HepG2 (cell line): Measurements from ENCODE around the gene WDCP. TPM values are rescaled to one million over a fixed set of nuclear protein-coding genes. Genes with fewer than 3 reads are reported as not detected.

ENCODE experiments used
- ASH2L ChIP-seq: fragments of 300-600, 200-600 bp; sonication (generic); IDR thresholded peaks from 2 replicates; pipeline ENCODE4 v1.7.0; 2017; ENCODE audit warnings: low read depth, mild to moderate bottlenecking, moderate library complexity, mixed read lengths, low read length; ENCODE audit not compliant: insufficient read length
- BHLHE40 ChIP-seq: IDR thresholded peaks from 2 replicates; pipeline ENCODE4 v1.6.1; 2011; ENCODE audit warnings: low read length, improper control_type of control experiment
- CHCHD3 ChIP-seq: sonication (generic); formaldehyde crosslinking; IDR thresholded peaks from 2 replicates; pipeline ENCODE4 v1.8.0; 2022; ENCODE audit warnings: mild to moderate bottlenecking, missing genetic modification reagents, moderate library complexity
- CREB3 ChIP-seq: sonication (generic); formaldehyde crosslinking; IDR thresholded peaks from 2 replicates; pipeline ENCODE4 v1.5.0; 2020; ENCODE audit warnings: missing genetic modification reagents
- DDIT3 ChIP-seq: sonication (generic); formaldehyde crosslinking; IDR thresholded peaks from 2 replicates; pipeline ENCODE4 v1.4.0; 2020; ENCODE audit warnings: mild to moderate bottlenecking, missing genetic modification reagents
- HOXD1 ChIP-seq: sonication (generic); formaldehyde crosslinking; IDR thresholded peaks from 2 replicates; pipeline ENCODE4 v1.5.0; 2020; ENCODE audit warnings: missing genetic modification reagents
- MATR3 ChIP-seq: sonication (generic); formaldehyde crosslinking; IDR thresholded peaks from 2 replicates; pipeline ENCODE4 v1.4.0; 2020; ENCODE audit warnings: missing genetic modification reagents
- RCOR2 ChIP-seq: IDR thresholded peaks from 2 replicates; pipeline ENCODE4 v1.6.1; 2016; ENCODE audit warnings: missing biosample characterization, missing genetic modification reagents
- RXRA ChIP-seq: sonication (generic); formaldehyde crosslinking; IDR thresholded peaks from 2 replicates; pipeline ENCODE4 v1.5.1; 2020; ENCODE audit warnings: missing genetic modification reagents
- SMC3 ChIP-seq: IDR thresholded peaks from 2 replicates; pipeline ENCODE4 v1.6.1; 2011; ENCODE audit warnings: low read length, improper control_type of control experiment
- YEATS2 ChIP-seq: sonication (generic); formaldehyde crosslinking; IDR thresholded peaks from 2 replicates; pipeline ENCODE4 v1.4.0; 2020; ENCODE audit warnings: missing genetic modification reagents, borderline replicate concordance
- ZBED4 ChIP-seq: sonication (generic); formaldehyde crosslinking; IDR thresholded peaks from 2 replicates; pipeline ENCODE4 v1.4.0; 2020; ENCODE audit warnings: missing genetic modification reagents, borderline replicate concordance
- ZBTB10 ChIP-seq: sonication (generic); formaldehyde crosslinking; IDR thresholded peaks from 2 replicates; pipeline ENCODE4 v1.4.0; 2020; ENCODE audit warnings: missing genetic modification reagents, borderline replicate concordance
- ZMAT3 ChIP-seq: sonication (generic); formaldehyde crosslinking; conservative IDR thresholded peaks from 2 replicates; pipeline ENCODE4 v1.7.0; 2021; ENCODE audit warnings: missing genetic modification reagents
- ZNF235 ChIP-seq: sonication (generic); formaldehyde crosslinking; IDR thresholded peaks from 2 replicates; pipeline ENCODE4 v1.8.1; 2023; ENCODE audit warnings: mild to moderate bottlenecking, missing genetic modification reagents, borderline replicate concordance
- ZNF337 ChIP-seq: sonication (generic); formaldehyde crosslinking; IDR thresholded peaks from 2 replicates; pipeline ENCODE4 v1.5.1; 2020; ENCODE audit warnings: missing genetic modification reagents, low read depth, mild to moderate bottlenecking, borderline replicate concordance
- ZNF7 ChIP-seq: IDR thresholded peaks from 2 replicates; pipeline ENCODE4 v1.6.1; 2016; ENCODE audit warnings: missing biosample characterization, missing genetic modification reagents
- ZSCAN30 ChIP-seq: sonication (generic); formaldehyde crosslinking; IDR thresholded peaks from 2 replicates; pipeline ENCODE4 v1.5.0; 2020; ENCODE audit warnings: mild to moderate bottlenecking, missing genetic modification reagents
- polyA plus RNA-seq, 8 experiments: library from polyadenylated mRNA; depleted of rRNA in 3 of 8; stranded (reverse) in 7 of 8; unstranded in 1 of 8; fragments of >200 nt; fragmentation: Illumina TruSeq in 4 of 8; extraction: Trizol in 4 of 8; gene quantifications; 2 replicates each; pipeline versions ENCODE4 v1.2.1 to v1.2.3, GENCODE V29; 2011 to 2016; ENCODE audit warnings: low read depth in 4 of 8, missing spikeins in 1 of 8, mixed read lengths in 1 of 8; ENCODE audit not compliant: insufficient read depth in 1 of 8
- total RNA-seq, 5 experiments: library from RNA; depleted of rRNA; stranded (reverse); fragments of >200 nt; fragmentation: Illumina TruSeq; extraction: Trizol; gene quantifications; 2 replicates each; pipeline ENCODE4 v1.2.3, GENCODE V29; 2016; ENCODE audit warnings: low read depth in 1 of 5
- TF ChIP-seq, protein P1 (sequence below): sonication (generic); formaldehyde crosslinking; IDR thresholded peaks from 2 replicates; pipeline ENCODE4 v1.4.0; 2020; ENCODE audit warnings: missing genetic modification reagents

Gene WDCP
- total and polyA plus RNA-seq, 2 of the 13 experiments (the other 11 are each of a cell fraction or from before 2014, with no cell fraction given) = 17.4 to 22.6 TPM

DNA sequence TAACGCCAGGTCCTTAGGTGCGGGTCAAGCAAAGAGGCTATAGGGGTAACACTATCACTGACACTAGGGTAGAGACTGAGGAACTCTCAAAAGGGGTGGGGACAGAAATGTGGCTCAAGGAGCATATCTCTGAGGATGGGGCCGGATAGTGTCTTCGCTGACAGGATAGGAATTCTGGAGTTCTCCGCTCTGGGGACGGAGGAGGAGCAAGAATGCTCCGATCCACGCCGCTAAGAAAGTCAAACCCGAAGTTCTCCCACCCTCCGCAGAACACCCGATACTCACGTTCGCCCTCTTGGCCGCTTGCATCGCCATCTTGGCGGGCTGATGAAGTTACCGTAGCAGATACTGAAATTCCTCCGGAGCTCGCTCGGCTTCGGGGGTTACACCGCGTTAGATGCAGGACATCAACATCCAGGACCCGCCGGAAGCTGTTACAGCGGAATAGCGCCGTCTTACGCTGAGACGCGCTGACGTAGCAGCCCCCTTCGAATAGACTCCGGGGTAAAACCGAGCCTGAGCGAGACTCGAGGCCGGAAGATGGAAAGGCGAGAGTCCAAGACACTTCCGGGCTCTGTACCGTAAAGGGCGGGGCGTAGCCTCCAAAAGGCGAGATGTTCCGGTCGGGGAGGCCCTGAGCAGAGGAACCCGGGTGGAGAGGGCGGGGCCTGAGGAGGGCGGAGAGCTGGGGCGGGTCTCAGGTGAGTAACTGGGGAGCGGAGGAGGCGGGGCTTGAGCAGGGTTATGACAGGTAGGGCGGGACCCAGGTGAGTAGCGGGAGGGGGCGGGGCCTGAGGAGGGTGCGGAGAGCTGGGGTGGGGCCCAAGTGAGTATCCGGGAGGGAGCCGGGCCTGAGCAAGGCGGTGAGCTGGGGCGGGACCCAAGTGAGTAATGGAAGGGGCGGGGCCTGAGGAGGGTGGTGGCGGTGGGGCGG is 29.0 kb upstream of the WDCP start, which contains the start of gene SF3B6 (continued):
- TF ChIP-seq YEATS2 (CRISPR knock-in tag) = peak; percentile 100
- TF ChIP-seq DDIT3 (CRISPR knock-in tag) = peak; percentile 46; the same call in 1 of the 2 replicates
- TF ChIP-seq ZSCAN30 (CRISPR knock-in tag) = no peak
- no peak for TF ChIP-seq CHCHD3 (CRISPR knock-in tag)
- TF ChIP-seq CREB3 (CRISPR knock-in tag) = no peak
- TF ChIP-seq MATR3 (CRISPR knock-in tag) = no peak
- TF ChIP-seq RXRA (CRISPR knock-in tag) = peak; percentile 90
- TF ChIP-seq HOXD1 (CRISPR knock-in tag) = peak; percentile 95
- TF ChIP-seq, protein P1, sequence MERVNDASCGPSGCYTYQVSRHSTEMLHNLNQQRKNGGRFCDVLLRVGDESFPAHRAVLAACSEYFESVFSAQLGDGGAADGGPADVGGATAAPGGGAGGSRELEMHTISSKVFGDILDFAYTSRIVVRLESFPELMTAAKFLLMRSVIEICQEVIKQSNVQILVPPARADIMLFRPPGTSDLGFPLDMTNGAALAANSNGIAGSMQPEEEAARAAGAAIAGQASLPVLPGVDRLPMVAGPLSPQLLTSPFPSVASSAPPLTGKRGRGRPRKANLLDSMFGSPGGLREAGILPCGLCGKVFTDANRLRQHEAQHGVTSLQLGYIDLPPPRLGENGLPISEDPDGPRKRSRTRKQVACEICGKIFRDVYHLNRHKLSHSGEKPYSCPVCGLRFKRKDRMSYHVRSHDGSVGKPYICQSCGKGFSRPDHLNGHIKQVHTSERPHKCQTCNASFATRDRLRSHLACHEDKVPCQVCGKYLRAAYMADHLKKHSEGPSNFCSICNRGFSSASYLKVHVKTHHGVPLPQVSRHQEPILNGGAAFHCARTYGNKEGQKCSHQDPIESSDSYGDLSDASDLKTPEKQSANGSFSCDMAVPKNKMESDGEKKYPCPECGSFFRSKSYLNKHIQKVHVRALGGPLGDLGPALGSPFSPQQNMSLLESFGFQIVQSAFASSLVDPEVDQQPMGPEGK (CRISPR knock-in tag) = peak; percentile 84
- TF ChIP-seq ZBTB10 (CRISPR knock-in tag) = no peak; the same call in 1 of the 2 replicates
- 0 out of 2 replicates have a peak, but pooled peaks have one; percentile 58 for TF ChIP-seq ZMAT3 (CRISPR knock-in tag)
- no peak; the same call in 1 of the 2 replicates for TF ChIP-seq SMC3
- peak; percentile 69; the same call in 1 of the 2 replicates for TF ChIP-seq ZNF235 (CRISPR knock-in tag)
- TF ChIP-seq ZNF7 (CRISPR knock-in tag) = no peak
- TF ChIP-seq ASH2L = peak; percentile 99
- TF ChIP-seq RCOR2 (CRISPR knock-in tag) = peak; percentile 86
- 0 out of 2 replicates have a peak, but pooled peaks have one; percentile 77 for TF ChIP-seq ZNF337 (CRISPR knock-in tag)
- peak; percentile 55; the same call in 1 of the 2 replicates for TF ChIP-seq ZBED4 (CRISPR knock-in tag)
- TF ChIP-seq BHLHE40 = no peak
